Measurements from ENCODE around the gene LHX4.

DNA sequence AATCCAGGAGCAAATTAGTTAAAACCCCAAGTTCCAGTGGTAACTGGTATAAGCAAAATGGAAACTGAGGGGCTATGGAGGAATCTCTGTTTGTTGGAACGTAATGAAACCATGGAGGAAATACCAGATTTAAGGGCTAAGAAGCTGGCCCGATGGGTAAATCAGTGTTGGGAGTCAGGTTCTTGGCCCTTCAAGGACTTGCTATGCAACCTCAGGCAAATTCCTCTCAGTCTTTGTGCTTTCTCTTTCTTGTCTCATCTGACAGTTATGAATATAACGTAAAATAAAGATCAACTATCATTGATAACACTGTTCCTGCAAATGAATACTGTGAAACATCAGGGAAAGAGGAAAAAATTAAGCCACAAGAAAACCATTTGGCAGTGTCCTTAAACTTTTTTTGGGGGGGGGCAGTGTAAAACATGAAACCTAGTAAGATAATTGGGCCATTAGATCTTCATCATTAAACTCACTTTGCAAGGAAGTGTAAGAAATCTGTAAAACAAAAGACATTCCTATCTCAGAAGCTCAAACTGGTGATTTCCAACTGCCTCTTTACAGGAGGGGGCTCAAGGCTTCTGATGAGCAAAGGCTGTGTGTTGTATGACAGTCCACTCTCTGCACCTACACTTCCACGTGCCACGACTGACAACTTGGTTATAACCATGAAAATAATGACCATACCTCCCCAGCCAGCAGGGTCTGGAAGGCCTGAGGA lies 47.6 kb downstream of the LHX4 start:
- TF ChIP-seq, protein P1, sequence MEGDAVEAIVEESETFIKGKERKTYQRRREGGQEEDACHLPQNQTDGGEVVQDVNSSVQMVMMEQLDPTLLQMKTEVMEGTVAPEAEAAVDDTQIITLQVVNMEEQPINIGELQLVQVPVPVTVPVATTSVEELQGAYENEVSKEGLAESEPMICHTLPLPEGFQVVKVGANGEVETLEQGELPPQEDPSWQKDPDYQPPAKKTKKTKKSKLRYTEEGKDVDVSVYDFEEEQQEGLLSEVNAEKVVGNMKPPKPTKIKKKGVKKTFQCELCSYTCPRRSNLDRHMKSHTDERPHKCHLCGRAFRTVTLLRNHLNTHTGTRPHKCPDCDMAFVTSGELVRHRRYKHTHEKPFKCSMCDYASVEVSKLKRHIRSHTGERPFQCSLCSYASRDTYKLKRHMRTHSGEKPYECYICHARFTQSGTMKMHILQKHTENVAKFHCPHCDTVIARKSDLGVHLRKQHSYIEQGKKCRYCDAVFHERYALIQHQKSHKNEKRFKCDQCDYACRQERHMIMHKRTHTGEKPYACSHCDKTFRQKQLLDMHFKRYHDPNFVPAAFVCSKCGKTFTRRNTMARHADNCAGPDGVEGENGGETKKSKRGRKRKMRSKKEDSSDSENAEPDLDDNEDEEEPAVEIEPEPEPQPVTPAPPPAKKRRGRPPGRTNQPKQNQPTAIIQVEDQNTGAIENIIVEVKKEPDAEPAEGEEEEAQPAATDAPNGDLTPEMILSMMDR (IDR thresholded peaks at IDR 0.05; ENCODE audit: low read depth, low read length, poor library complexity, severe bottlenecking), result no peak
- no peak for TF ChIP-seq EZH2phosphoT487 (IDR thresholded peaks at IDR 0.05; ENCODE audit: borderline replicate concordance, low read length)

Measured in DOHH2 (cell line).